GM21423 (cell line): Measurements from ENCODE around the gene NTSR1.

Experiments used
- ATAC-seq: cut with Tn5 transposase; IDR thresholded peaks from one replicate; pipeline ENCODE4 v1.9.1; 2021; ENCODE audit warnings: mild to moderate bottlenecking, moderate library complexity; ENCODE audit not compliant: unreplicated experiment

The NTSR1 gene

DNA sequence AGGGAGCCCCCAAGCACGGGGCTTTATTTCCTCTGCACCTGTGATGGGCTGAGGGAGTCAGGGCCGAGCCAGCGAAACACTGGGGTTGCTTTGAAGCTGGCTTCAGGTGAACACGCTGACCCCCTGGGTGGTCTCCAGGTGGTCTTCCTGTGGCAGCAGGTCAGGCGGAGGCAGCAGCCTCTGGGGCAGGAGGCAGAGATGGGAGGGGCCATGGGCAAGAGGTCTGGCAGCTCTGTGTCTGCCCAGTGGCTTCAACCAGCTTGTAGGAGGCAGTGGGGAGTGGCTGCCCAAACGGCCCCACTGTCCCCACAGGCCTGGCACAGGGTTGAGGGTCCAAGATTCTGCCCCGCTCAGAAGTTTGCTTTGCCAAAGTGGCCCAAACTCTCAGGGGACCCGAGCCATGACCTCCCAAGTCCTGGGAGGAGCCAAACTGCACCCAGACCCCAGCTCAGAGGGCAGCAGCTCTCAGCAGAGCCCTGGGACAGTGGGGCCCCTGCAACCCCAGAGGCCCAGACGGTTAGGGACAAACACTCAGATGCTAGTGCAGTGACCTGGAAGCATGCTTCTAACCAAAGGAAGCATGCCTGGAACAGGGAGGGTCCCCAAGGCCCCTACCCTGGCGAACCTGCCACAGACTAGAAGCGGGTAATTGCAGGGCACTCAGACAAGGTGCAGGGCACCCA is 15.3 kb downstream of the NTSR1 start:
- no peak for ATAC-seq

- ATAC-seq, result no peak
Measured at GRCh38 chr20:62724692-62725595, 16.3 kb downstream of the NTSR1 start.

DNA sequence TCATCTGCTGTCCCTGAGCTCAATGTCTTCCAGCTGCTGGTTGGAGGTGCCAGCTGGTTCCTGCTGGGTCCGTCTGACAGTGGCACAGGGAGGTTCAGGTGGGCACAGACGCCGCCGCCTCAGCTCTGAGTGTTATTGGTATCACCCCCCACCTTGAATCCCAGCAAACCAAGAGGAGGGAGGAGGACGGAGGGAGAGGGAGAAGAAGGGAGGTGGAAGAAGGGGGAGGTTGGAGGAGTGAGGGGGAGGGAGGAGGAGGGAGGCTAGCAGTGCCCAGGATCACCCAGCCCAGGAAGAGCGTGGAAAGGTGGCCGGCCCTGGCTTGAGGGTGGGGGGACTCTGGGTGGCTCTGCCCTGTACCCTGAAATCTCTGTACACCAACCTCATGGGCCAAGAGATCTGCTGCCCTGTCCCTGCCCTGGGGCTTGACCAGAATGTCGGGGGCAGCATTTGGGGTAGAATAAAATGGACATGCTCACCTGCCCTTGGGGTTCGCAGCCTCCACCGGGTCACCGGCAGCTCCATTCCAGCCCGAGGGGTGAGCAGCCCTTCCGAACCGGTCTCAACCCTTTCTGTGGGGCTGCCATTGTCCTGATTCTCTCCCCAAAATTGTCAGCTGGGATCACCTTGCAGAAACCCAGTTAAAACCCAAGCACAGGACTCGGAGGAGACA is 17.1 kb downstream of the NTSR1 start:
- no peak for ATAC-seq

DNA sequence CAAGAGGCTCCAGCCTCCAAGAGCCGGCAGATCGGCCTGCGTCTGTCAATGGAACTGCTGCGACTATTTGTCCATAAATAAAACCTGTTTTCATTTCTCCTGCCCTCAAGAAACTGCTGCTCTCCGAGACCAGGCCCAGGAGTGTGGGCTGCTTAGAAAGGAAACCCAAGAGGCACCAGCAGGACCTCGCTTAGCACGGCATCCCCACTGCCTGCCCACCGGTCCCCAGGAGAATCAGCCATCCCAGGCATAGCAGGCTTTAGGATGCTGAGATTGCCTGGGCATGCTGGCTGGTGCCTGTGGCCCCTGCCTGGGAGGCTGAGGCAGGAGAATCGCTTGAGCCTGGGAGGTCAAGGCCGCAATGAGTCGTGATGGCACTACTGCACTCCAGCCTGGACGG is 17.6 kb downstream of the NTSR1 start:
- ATAC-seq, result no peak

DNA sequence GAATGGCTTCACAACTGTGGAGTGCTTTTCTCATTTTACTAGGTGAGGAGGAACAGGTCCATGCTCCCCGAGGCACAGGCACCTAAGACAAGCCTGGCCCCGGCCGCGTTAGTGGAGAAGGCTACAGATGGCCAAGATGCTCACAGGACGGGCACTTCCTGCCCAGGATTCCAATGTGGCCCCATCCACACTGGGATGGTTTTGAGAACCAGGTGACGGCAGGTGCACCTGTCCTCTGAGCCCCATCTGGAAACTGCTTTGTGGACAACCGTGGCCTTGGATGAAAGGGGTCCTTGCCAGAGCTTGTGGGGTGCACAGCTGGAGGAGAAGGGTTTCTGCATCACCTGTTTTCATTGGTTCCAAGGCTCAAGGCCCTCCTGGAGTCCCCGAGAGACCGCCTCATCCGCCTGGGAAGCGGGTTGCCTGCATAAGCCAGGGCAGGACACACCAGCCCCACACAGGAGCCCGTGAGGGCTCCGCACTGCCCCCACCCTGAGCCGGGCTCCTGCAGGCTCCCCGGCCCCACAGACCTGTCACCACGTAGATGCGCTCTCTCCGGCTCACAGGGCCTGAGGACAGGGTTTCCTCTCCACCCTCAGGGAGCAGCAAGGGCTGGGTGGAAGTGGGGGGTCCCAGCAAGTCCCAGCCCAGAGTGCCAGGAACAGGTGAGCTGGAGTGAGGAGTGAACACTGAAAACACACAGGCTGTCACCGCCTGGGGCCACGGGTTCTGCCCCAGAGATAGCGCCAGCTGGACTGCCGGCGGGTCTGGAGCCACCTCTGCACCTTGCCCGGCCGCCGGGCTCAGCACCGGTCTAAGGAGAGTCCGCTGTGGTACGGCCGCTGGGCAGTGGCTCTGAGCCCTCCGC is 18.3 kb downstream of the NTSR1 start:
- ATAC-seq, result no peak

DNA sequence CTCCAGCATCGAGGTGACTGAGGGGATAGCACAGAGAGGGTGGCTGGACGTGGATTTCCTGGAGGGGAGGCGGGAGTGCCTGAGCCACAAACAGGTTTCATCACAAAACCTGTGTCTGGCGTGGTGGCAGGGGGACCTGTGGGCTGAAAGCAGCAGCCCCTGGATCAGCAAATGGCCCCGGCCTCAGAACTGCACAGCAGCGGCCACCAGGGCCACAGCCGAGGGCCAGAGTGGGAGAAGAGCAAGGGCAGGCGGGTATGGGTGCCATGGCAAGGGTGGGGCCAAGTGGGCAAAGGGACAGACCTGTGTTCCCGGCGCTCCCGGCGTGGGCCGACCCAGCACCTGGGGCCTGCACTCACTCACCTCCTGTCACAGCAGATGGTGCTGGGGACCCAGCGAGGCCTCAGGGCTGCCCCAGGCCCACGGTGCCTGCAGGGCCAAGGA is 19.0 kb downstream of the NTSR1 start:
- no peak for ATAC-seq

DNA sequence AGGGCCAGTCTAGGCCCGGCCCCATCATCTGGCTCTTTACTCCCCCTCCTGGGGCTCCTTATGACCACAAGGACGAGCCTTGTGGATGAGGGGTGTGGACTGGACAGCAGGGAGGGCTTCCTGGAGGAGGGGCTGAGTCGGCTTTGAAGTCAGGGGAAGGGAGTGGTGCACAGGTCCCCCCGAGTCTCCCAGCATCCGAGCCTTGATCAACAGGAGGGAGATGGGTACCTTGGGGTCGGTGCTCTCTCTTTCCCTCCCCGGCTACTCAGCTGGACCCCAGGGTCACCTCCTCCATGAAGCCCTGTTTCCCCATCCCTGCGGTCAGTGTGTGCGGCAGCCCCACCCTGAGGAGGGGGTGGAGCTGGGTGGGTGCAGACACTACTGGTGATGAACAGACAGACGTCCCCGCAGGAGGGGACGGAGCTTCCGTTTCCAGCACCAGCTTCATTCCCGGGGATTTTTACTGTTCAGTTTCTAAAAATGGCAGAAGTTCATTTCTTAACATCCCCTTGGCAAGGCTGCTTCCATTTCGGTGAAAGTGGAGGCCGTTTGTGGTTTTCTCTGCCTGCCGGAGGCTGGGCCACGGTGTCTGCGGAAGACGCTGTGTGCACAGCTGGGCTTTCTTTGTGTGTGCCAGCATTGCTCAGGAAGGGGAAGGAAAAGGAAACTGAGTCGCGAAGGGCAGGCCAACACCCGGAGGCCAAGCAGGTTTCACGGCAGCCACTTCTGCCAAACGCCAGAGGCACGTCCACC is 19.6 kb downstream of the NTSR1 start:
- ATAC-seq, result no peak

GRCh38 chr20:62728781-62729300 is 20.2 kb downstream of the NTSR1 start:
- no peak for ATAC-seq

DNA sequence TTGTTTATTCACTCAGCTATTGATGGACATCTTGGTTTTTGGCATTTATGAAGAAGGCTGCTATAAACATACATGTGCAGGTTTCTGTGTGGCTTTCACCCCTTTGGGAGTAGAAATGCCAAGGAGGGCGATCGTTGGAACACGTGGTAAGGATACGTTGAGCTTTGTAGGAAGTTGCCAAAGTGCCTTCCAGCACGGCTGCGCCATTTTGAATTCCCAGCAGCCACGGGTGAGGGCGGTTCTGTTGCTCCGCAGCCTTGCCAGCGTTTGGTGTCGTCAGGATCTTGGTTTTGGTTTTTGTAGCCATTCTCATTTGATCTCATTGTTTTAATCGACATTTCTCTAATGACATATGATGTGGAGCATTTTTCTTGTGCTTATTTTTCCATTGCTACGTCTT is 21.8 kb downstream of the NTSR1 start:
- ATAC-seq, result no peak

DNA sequence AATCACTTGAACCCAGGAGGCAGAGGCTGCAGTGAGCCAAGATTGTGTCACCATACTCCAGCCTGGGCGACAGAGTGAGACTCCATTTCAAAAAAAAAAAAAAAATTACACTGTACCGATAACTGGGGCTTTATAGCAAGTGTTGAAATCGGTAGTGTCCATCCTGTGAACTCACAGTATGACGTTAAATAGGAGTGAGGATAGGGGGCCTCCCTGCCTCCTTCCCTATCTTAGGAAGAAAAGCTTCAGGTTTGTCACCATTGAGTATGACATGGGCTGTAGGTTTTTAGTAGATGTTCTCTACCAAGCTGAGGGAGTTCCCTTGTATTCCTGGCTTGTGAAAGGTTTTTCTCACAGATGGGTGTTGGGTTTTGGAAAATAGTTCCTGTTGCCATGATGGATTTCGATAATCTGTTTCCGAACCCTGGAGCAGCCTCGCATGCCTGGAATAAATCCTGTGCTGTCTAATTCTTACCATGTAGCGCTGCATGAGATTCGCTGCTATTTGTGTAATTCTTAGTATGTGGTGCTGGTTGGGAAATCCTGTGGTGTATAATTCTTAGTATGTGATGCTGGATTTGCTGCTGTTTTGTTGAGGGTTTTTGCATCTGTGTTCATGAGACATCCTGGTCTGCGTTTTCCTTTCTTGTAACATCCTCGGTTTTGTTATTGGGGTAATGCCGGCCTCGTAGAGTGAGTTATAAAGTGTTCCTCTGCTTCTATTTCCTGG is 23.6 kb downstream of the NTSR1 start:
- no peak for ATAC-seq

DNA sequence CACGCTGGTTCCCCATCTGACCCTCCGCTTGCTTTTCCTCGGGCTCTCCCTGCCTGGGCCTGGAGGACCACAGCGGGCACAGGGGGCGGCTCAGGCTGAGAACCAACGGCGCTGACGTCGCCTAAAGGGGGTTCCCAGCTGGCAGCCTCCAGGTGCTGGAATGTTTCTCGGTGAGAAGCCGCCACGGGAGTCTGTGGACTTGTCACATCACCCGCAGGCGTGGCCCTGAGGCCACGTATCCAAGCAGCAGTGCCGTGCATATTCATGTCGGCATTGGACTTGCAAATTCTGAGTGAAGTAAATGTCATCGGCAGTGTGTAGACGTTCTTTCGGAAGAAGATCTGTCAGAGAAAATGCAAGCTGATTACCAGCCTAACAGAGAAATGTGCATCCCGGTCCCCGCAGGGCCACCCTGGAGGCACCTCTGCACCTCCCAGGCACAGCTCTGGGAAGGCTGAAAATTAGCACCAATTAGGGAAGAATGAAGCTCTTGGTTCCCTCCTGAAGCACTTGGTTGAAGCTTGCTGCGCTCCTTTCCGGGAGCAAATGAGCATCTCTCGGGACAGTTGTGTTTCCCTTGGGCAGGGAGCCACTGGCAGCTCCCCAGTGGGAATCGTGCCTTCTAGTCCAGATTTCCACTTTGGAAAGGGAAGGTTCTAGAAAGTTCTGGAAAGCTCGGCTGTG is 24.3 kb downstream of the NTSR1 start:
- ATAC-seq, result no peak

DNA sequence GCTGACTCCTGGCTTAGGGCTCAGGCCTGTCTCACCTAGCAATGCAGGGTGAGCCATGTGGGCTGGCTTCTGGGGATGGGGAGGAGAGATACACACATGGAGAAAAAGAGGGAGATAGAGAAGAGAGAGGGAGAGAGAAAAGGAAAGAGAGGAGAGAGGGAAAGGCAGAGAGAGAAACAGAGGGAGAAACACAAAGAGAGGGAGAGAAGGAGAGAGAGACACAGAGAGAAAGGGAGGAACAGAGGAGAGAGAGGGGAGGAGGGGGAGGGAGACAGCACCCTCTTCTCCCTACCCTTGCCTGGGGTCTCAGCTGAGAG is 24.8 kb downstream of the NTSR1 start:
- ATAC-seq, result no peak

- no peak for ATAC-seq
Measured at GRCh38 chr20:62733891-62734290, 25.3 kb downstream of the NTSR1 start.

- ATAC-seq, result no peak
Measured at GRCh38 chr20:62734326-62734725, 25.7 kb downstream of the NTSR1 start.

DNA sequence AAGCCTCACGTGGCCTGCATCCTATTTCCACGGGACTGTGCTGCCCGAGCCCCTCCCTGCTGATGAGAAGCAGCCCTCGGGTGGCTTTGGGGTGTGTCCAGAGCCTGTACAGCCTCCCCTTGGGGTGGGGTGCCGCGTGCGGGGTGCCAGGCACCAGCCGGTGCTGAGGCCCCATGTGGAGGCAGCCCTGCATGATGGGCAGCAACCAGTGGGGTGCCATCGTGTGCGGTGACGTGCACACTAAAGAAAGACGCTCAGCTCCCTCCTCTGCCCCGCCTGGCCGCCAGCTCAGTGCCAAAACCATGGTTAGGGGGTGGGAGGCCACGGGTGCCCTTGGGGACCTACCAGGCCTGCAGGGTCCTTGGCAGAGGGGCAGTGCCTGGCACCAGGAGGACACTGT is 26.2 kb downstream of the NTSR1 start:
- ATAC-seq, result no peak

DNA sequence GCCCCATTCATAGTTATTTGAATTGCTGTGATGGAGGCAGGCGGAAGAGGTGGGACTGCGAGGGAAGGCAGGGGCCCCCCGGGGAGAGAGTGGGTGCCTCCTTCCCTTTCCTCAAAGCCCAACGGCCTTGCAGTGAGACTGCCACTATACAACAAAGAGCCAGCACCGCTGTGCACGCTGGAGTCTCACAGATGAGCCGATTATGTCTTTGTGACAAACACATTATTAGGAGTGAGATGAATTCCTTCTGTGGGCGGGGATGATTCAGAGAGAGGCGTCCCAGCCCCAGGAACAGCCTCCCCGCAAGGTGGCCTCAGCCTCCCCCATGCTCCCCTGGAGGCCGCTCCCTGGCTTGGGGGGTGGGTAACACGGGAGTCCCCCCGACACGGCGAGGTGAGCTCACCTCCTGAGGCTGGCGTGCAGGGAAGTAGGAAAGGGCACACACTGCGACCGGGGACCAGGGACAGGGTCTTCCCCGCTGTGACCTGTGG is 26.7 kb downstream of the NTSR1 start:
- no peak for ATAC-seq

DNA sequence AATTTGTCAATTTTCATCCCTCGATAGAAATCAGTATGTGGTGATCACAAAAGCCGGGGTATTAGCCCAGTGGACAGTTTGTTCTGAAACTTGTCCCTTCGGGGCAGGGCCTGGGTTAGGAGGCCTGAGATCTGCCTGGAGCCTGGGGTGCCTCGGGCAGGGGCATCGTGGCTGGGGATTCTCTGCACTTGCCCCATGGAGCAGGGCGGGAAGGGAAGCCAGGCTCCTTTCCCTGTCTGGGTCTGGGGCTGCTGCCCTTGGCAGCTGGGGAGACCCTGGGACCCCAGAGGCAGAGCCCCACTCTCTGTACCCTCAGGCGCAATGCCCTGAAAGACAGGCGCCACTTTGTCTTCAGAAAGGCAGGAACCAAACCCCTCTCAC is 27.4 kb downstream of the NTSR1 start:
- no peak for ATAC-seq

- ATAC-seq, result no peak
Measured at GRCh38 chr20:62736407-62737071, 27.9 kb downstream of the NTSR1 start.
